Spleen (tissue), 11 donors: Measurements from ENCODE around the gene KCNG2. TPM values are rescaled to one million over a fixed set of nuclear protein-coding genes. Genes with fewer than 3 reads are reported as not detected.

Experiments
- DNase-seq: peaks from one replicate; pipeline ENCODE4 v3.0.0-alpha.2; 2020
- H3K27ac ChIP-seq, 8 donors: fragments of 200-600 bp; sonication (generic) in 7 of 8; 1 replicate in 4 of 8; 2 replicates in 4 of 8; pipeline versions ENCODE4 v1.5.0 to v1.8.0; 2016 to 2021; ENCODE audit warnings: inconsistent platforms in 4 of 8, mild to moderate bottlenecking in 4 of 8, moderate library complexity in 1 of 8
- H3K27me3 ChIP-seq, 7 donors: fragments of 200-600 bp; sonication (generic) in 6 of 7; replicated peaks in 1 of 7; 1 replicate in 4 of 7; 2 replicates in 3 of 7; pipeline versions ENCODE4 v1.5.0 to v1.8.0; 2016 to 2021; ENCODE audit warnings: inconsistent platforms in 3 of 7, mild to moderate bottlenecking in 1 of 7
- H3K36me3 ChIP-seq, 6 donors: fragments of 200-600 bp; sonication (generic) in 5 of 6; 1 replicate in 4 of 6; 2 replicates in 2 of 6; pipeline versions ENCODE4 v1.5.0 to v1.8.0; 2016 to 2021; ENCODE audit warnings: inconsistent platforms in 2 of 6
- H3K4me1 ChIP-seq, 6 donors: fragments of 200-600 bp; sonication (generic) in 5 of 6; 1 replicate in 3 of 6; 2 replicates in 3 of 6; pipeline versions ENCODE4 v1.5.0 to v1.8.0; 2016 to 2021; ENCODE audit warnings: inconsistent platforms in 3 of 6
- H3K4me3 ChIP-seq, 8 donors: fragments of 200-600 bp; sonication (generic) in 7 of 8; 1 replicate in 4 of 8; 2 replicates in 4 of 8; pipeline versions ENCODE4 v1.5.0 to v1.8.0; 2016 to 2021; ENCODE audit warnings: inconsistent platforms in 4 of 8, mild to moderate bottlenecking in 4 of 8, moderate library complexity in 2 of 8
- H3K9me3 ChIP-seq, 8 donors: fragments of 200-600 bp; sonication (generic) in 7 of 8; 1 replicate in 4 of 8; 2 replicates in 4 of 8; pipeline versions ENCODE4 v1.5.0 to v1.8.0; 2016 to 2021; ENCODE audit warnings: inconsistent platforms in 4 of 8
- POLR2A ChIP-seq, 3 donors: fragments of 450-650 bp; IDR thresholded peaks; one replicate each; pipeline ENCODE4 v1.5.1; 2017; ENCODE audit warnings: antibody characterized with exemption in 3 of 3, mild to moderate bottlenecking in 1 of 3
- POLR2AphosphoS5 ChIP-seq, 3 donors: sonication (generic); formaldehyde crosslinking; IDR thresholded peaks; one replicate each; pipeline ENCODE4 v1.5.1; 2017; ENCODE audit warnings: antibody characterized with exemption in 3 of 3
- WGBS, 5 donors: extraction: QIAGEN DNeasy Blood & Tissue Kit in 3 of 5; methylation state at CpG; one replicate each; pipeline versions ENCODE4 v1.1.5 to v1.1.7; 2013 to 2018; 5-methylcytosine and 5-hydroxymethylcytosine counted together
- intact Hi-C: fragments of 100-400 bp; cut with DNase I; formaldehyde crosslinking; loops from one replicate; pipeline ENCODE4 v1.15.0; 2023; ENCODE audit warnings: low total_unique reads
- polyA plus RNA-seq, 3 donors: library from polyadenylated mRNA; stranded (reverse); fragments of 200-250 nt; gene quantifications; one replicate each; pipeline ENCODE4 v1.2.1, GENCODE V29; 2013
- total RNA-seq, 7 donors: library from RNA; depleted of rRNA in 3 of 7; stranded (reverse); fragments of >200 nt in 3 of 7; fragmentation: NEBNext Ultra II Directional in 4 of 7; extraction: Animal tissue kit (Norgen Biotek cat#: 25700) in 4 of 7; gene quantifications; one replicate each; pipeline versions ENCODE4 v1.1.0 to v1.2.1, GENCODE V29; 2016 to 2021
- TF ChIP-seq, protein P1 (sequence below), 11 experiments: fragments of 200-600 bp in 7 of 11; fragments of 450-650 bp in 4 of 11; sonication (generic) in 4 of 11; IDR thresholded peaks in 8 of 11; conservative IDR thresholded peaks in 3 of 11; 1 replicate in 7 of 11; 2 replicates in 4 of 11; pipeline versions ENCODE4 v1.4.0 to v1.8.0; 2016 to 2021; ENCODE audit warnings: antibody characterized with exemption in 11 of 11, inconsistent platforms in 4 of 11, mild to moderate bottlenecking in 1 of 11
- donor health status: healthy with polysubstance abuse.
- donor health status: DM: no; HTN: no; CAD: no; lungs with moderate emphysema.
- donor health status: DM: no; HTN: no; CAD: no.
- donor health status: Bipolar disorder and iron deficiency.
- donor health status: healthy.
- donor health status: DM: no; HTN: no; CAD: no.
- donor health status: DM: yes; HTN: yes; CAD: no.

KCNG2 gene
- total and polyA plus RNA-seq, 10 donors, result 0.15 to 3.2 (median 0.38) TPM; not detected in 1

DNA sequence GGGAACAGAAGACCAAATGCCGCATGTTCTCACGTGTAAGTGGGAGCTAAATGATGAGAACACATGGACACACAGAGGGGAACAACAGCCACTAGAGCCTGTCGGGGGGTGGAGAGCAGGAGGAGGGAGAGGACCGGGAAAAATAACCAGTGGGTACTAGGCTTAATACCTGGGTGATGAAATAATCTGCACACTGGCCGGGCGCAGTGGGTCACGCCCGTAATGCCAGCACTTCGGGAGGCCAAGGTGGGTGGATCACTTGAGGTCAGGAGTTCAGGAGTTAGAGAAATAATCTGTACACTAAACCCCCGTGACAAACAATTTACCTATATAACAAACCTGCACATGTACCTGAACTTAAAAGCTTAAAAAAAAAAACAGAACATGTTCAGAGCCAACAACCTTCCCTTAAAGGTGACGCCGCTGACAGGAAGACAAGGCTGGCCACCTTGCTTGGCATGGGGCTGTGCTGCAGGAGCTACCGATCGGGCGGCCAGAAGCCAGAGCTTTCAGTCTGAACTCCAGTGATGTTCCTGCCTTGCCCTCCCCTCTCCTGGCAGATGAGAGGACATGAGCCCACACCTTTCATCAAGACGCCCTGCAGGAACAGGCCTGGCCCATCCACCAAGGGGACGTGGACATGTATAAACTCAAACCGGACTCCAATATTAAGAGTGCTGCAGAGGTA lies 142.5 kb downstream of the KCNG2 start:
- Histone ChIP-seq H3K36me3 (peaks cover 0 to 89% (median 62%) of the 10 kb centered on the region in 6 donors), H3K9me3 (peaks cover 0 to 23% (median 15%) of the 10 kb centered on the region in 8 donors), H3K27ac (no peak overlapping the region), H3K4me3 (no peak overlapping the region), H3K27me3 (no peaks in the 10 kb centered on the region), H3K4me1 (peaks cover 3 to 49% (median 19%) of the 10 kb centered on the region in 6 donors)
- intact Hi-C loops, result loop anchor here (10.0 kb wide), 1 partner anchor 255 kb away; no protein-coding TSS in a partner anchor
- WGBS, 5 donors, result 92 to 98% (median 96%) methylated on average over 18 of the region's 18 CpGs
- TF ChIP-seq POLR2AphosphoS5 (IDR thresholded peaks at IDR 0.05), result no peak
- TF ChIP-seq, protein P1, sequence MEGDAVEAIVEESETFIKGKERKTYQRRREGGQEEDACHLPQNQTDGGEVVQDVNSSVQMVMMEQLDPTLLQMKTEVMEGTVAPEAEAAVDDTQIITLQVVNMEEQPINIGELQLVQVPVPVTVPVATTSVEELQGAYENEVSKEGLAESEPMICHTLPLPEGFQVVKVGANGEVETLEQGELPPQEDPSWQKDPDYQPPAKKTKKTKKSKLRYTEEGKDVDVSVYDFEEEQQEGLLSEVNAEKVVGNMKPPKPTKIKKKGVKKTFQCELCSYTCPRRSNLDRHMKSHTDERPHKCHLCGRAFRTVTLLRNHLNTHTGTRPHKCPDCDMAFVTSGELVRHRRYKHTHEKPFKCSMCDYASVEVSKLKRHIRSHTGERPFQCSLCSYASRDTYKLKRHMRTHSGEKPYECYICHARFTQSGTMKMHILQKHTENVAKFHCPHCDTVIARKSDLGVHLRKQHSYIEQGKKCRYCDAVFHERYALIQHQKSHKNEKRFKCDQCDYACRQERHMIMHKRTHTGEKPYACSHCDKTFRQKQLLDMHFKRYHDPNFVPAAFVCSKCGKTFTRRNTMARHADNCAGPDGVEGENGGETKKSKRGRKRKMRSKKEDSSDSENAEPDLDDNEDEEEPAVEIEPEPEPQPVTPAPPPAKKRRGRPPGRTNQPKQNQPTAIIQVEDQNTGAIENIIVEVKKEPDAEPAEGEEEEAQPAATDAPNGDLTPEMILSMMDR (IDR thresholded peaks at IDR 0.05 in 8 of 11, conservative IDR thresholded peaks at IDR 0.05 in 3 of 11), result no peak
- TF ChIP-seq POLR2A (IDR thresholded peaks at IDR 0.05), result no peak
- DNase-seq, result no peak

DNA sequence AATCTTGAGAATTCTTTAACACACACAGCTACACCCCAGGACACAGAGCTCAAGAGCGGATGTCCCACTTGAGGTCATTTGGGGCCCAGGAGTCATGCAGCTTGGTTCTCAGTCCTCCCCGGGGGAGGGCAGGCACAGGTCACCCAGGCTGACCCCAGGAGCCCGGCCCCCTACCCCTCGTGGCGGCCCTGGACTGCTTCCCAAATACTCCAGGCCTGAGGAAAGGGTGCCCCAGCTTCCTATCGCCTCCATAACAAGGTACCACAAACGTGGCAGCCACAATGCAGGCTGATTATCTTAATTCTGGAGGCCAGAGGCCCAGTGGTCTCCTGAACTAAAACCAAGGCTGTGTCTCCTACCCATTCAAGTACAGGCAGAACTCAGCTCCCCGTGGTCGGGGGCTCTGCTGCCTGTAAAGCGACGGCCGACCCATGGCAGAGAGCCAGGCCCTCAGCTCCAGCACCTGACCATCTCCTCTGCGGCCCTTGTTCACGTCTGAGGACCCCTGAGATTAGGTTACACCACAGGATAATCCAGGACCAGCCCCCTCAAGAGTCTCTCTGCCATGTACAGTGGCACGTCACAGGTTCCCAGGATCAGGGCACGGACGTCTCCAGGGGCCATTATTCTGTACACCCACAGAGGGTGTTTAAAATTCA lies 143.2 kb downstream of the KCNG2 start:
- Histone ChIP-seq H3K9me3 (peaks cover 0 to 17% (median 9%) of the 10 kb centered on the region in 8 donors), H3K4me1 (peaks cover 4 to 53% (median 24%) of the 10 kb centered on the region in 6 donors), H3K27ac (no peak overlapping the region), H3K27me3 (no peaks in the 10 kb centered on the region), H3K4me3 (no peak overlapping the region), H3K36me3 (peaks cover 0 to 87% (median 56%) of the 10 kb centered on the region in 6 donors)
- DNase-seq, result peak; percentile 47
- TF ChIP-seq, protein P1 (IDR thresholded peaks at IDR 0.05 in 8 of 11, conservative IDR thresholded peaks at IDR 0.05 in 3 of 11), result no peak
- TF ChIP-seq POLR2A (IDR thresholded peaks at IDR 0.05) (no peak), POLR2AphosphoS5 (IDR thresholded peaks at IDR 0.05) (no peak)
- intact Hi-C loops, result loop anchor here (10.0 kb wide), 1 partner anchor 256 kb away; no protein-coding TSS in a partner anchor
- WGBS, 5 donors, result 83 to 93% (median 84%) methylated on average over 14 to 17 of the region's 17 CpGs

DNA sequence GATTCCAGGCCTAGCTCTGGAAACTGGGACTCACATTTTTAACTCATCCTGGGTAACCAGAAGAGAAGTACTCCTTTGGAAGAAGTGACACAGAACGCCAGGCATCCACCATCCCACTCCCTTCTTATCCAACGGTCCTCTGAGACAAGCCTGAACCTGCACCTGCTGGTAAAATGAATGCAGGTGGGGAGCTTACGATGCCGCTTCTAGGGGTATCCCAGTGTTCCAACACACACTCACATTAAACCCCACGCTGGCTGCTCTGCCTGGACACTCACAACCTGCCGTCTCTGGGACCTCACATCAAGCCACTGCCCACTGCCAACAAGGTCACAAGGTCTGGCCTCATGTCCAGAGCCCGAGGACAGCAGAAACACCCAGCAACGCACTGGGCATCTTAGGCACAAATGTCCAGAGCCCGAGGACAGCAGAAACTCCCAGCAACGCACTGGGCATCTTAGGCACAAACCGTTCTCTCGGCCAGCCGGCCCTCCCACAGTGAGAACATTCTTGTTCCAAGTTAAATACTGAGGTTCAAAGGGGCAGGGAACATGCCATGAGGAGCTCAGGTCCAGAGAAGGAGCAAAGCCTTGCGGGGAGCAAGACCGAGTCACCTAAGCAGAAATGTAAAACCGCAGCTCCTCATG lies 143.9 kb downstream of the KCNG2 start:
- Histone ChIP-seq H3K4me1 (peaks cover 9 to 60% (median 29%) of the 10 kb centered on the region in 6 donors), H3K36me3 (peaks cover 0 to 87% (median 52%) of the 10 kb centered on the region in 6 donors), H3K4me3 (no peak overlapping the region), H3K27ac (no peak overlapping the region), H3K9me3 (peaks cover 0 to 10% (median 3%) of the 10 kb centered on the region in 8 donors), H3K27me3 (no peaks in the 10 kb centered on the region)
- 91 to 94% (median 93%) methylated on average over 16 of the region's 16 CpGs for WGBS, 5 donors
- peak; percentile 46 for DNase-seq
- intact Hi-C loops, result loop anchor here (10.0 kb wide), 1 partner anchor 257 kb away; no protein-coding TSS in a partner anchor
- TF ChIP-seq, protein P1 (IDR thresholded peaks at IDR 0.05 in 8 of 11, conservative IDR thresholded peaks at IDR 0.05 in 3 of 11), result no peak
- TF ChIP-seq POLR2AphosphoS5 (IDR thresholded peaks at IDR 0.05) (no peak), POLR2A (IDR thresholded peaks at IDR 0.05) (no peak)
